GM12878 (cell line): ENCODE results near the gene ZNF816. TPM values are rescaled to one million over a fixed set of nuclear protein-coding genes. Genes with fewer than 3 reads are reported as not detected.

Source experiments
- ATAC-seq: fragments of 200-7000 bp; cut with Tn5 transposase; 3 replicates; pipeline ENCODE4 v1.9.1; 2020; ENCODE audit warnings: mild to moderate bottlenecking, moderate library complexity
- BruUV-seq: library from RNA; stranded (reverse); fragments of 400-500 nt; replicated peaks from 2 replicates; lab custom pipeline; 2021; lab: Mats Ljungman, UMichigan
- CTCF ChIA-PET: fragments of 300-600 bp; sonication (Branson Sonifier 250); formaldehyde crosslinking; extraction: SDS; loops from one replicate; lab custom pipeline; 2021; ENCODE audit warnings: inconsistent platforms; lab: Yijun Ruan, JAX
- POLR2A ChIA-PET: fragments of 350-600 bp; formaldehyde crosslinking; extraction: SDS; loops from one replicate; lab custom pipeline; 2021; ENCODE audit warnings: inconsistent platforms; lab: Charles Lee
- RAD21 ChIA-PET: fragments of 300-600 bp; sonication (Branson Sonifier 250); formaldehyde crosslinking; loops from one replicate; lab custom pipeline; 2023; ENCODE audit warnings: antibody characterized with exemption; ENCODE audit not compliant: unreplicated experiment; lab: Charles Lee
- SMC1A ChIA-PET: fragments of 300-600 bp; sonication (Branson Sonifier 250); formaldehyde crosslinking; loops from one replicate; lab custom pipeline; 2023; ENCODE audit not compliant: unreplicated experiment, uncharacterized antibody; lab: Charles Lee
- DNase-seq: peaks from one replicate; pipeline ENCODE4 v3.0.0-alpha.2; 2011; ENCODE audit warnings: low read depth, low spot score
- FAIRE-seq: peaks from 3 replicates; lab custom pipeline; 2011; peaks lifted over from hg19 to GRCh38; lab: Jason Lieb, UNC
- H2AFZ ChIP-seq: 2 replicates; pipeline ENCODE4 v1.6.0; 2011; ENCODE audit warnings: low read depth, low read length, control low read depth; ENCODE audit not compliant: control insufficient read depth
- H3K27ac ChIP-seq: 2 replicates; pipeline ENCODE4 v1.5.1; 2011; ENCODE audit warnings: control low read depth; ENCODE audit not compliant: control insufficient read depth, insufficient read depth
- H3K27me3 ChIP-seq, 2 experiments: replicated peaks in 1 of 2; 2 replicates each; pipeline versions ENCODE4 v1.6.0 to v1.6.1; 2011; ENCODE audit warnings: low read length in 1 of 2; ENCODE audit not compliant: control insufficient read depth in 2 of 2, insufficient read depth in 2 of 2
- H3K36me3 ChIP-seq, 2 experiments: 2 replicates each; pipeline ENCODE4 v1.5.1; 2011; ENCODE audit warnings: low read length in 1 of 2; ENCODE audit not compliant: control insufficient read depth in 2 of 2, insufficient read depth in 2 of 2
- H3K4me1 ChIP-seq: 2 replicates; pipeline ENCODE4 v1.6.1; 2011; ENCODE audit warnings: mild to moderate bottlenecking, low read length, moderate library complexity, mixed read lengths; ENCODE audit not compliant: control insufficient read depth, insufficient read depth
- H3K4me2 ChIP-seq: 2 replicates; pipeline ENCODE4 v1.6.0; 2011; ENCODE audit warnings: control low read depth; ENCODE audit not compliant: control insufficient read depth, insufficient read depth
- H3K4me3 ChIP-seq: fragments of 200-600 bp; sonication (generic); 2 replicates; pipeline ENCODE4 v1.5.1; 2016
- H3K79me2 ChIP-seq: 2 replicates; pipeline ENCODE4 v1.6.0; 2011; ENCODE audit warnings: low read length; ENCODE audit not compliant: control insufficient read depth, insufficient read depth
- H3K9ac ChIP-seq: 2 replicates; pipeline ENCODE4 v1.8.0; 2011; ENCODE audit warnings: low read length, control low read depth, mixed read lengths; ENCODE audit not compliant: control insufficient read depth, insufficient read depth
- H3K9me3 ChIP-seq: replicated peaks from 3 replicates; pipeline ENCODE4 v1.5.1; 2011; ENCODE audit warnings: mild to moderate bottlenecking, low read length; ENCODE audit not compliant: control insufficient read depth, insufficient read depth
- H4K20me1 ChIP-seq: 2 replicates; pipeline ENCODE4 v1.6.0; 2011; ENCODE audit not compliant: control insufficient read depth, insufficient read depth
- BMI1 ChIP-seq: fragments of 450-650 bp; IDR thresholded peaks from 2 replicates; pipeline ENCODE4 v1.6.1; 2016; ENCODE audit warnings: mild to moderate bottlenecking, moderate library complexity, borderline replicate concordance
- CREB1 ChIP-seq: IDR thresholded peaks from 2 replicates; pipeline ENCODE4 v1.6.1; 2012; ENCODE audit warnings: low read depth, mild to moderate bottlenecking, inconsistent platforms
- CREM ChIP-seq: IDR thresholded peaks from 2 replicates; pipeline ENCODE4 v1.6.1; 2014; ENCODE audit warnings: antibody characterized with exemption, low read depth
- CTCF ChIP-seq, 3 experiments: IDR thresholded peaks in 2 of 3; conservative IDR thresholded peaks in 1 of 3; 2 replicates each; pipeline ENCODE4 v1.5.1; 2011; ENCODE audit warnings: low read depth in 3 of 3, low read length in 3 of 3, mild to moderate bottlenecking in 3 of 3, control low read depth in 2 of 3, moderate library complexity in 2 of 3, inconsistent platforms in 1 of 3, mixed read lengths in 1 of 3; ENCODE audit not compliant: control insufficient read depth in 2 of 3, insufficient read depth in 1 of 3; ENCODE audit errors: extremely low read depth in 1 of 3
- IRF3 ChIP-seq: fragments of 450-650 bp; IDR thresholded peaks from 2 replicates; pipeline ENCODE4 v1.6.1; 2014; ENCODE audit warnings: mild to moderate bottlenecking
- LARP7 ChIP-seq: fragments of 450-650 bp; IDR thresholded peaks from 2 replicates; pipeline ENCODE4 v1.6.1; 2017; ENCODE audit warnings: mild to moderate bottlenecking
- MTA3 ChIP-seq: IDR thresholded peaks from 2 replicates; pipeline ENCODE4 v1.6.1; 2012; ENCODE audit warnings: low read length, inconsistent platforms, borderline replicate concordance
- NFXL1 ChIP-seq: fragments of 450-650 bp; IDR thresholded peaks from 2 replicates; pipeline ENCODE4 v1.6.1; 2017; ENCODE audit warnings: antibody characterized with exemption, mild to moderate bottlenecking, borderline replicate concordance
- NR2C1 ChIP-seq: fragments of 450-650 bp; IDR thresholded peaks from 2 replicates; pipeline ENCODE4 v1.6.1; 2017; ENCODE audit warnings: antibody characterized with exemption, mild to moderate bottlenecking, moderate library complexity
- RAD21 ChIP-seq: IDR thresholded peaks from 2 replicates; pipeline ENCODE4 v1.6.1; 2011; ENCODE audit warnings: mild to moderate bottlenecking, low read depth, low read length, moderate library complexity; ENCODE audit not compliant: insufficient read depth
- RAD51 ChIP-seq: fragments of 450-650 bp; IDR thresholded peaks from 2 replicates; pipeline ENCODE4 v1.6.1; 2016; ENCODE audit warnings: moderate library complexity, mild to moderate bottlenecking, inconsistent platforms
- RCOR1 ChIP-seq: conservative IDR thresholded peaks from 2 replicates; pipeline ENCODE4 v1.6.1; 2012; ENCODE audit warnings: low read depth, low read length, improper control_type of control experiment
- SMAD1 ChIP-seq: fragments of 450-650 bp; IDR thresholded peaks from 2 replicates; pipeline ENCODE4 v1.6.1; 2018; ENCODE audit warnings: mild to moderate bottlenecking, low read depth; ENCODE audit not compliant: partially characterized antibody
- STAT1 ChIP-seq: fragments of 450-650 bp; conservative IDR thresholded peaks from 2 replicates; pipeline ENCODE4 v1.6.1; 2014; ENCODE audit warnings: antibody characterized with exemption, mild to moderate bottlenecking
- TCF3 ChIP-seq: IDR thresholded peaks from 2 replicates; pipeline ENCODE4 v1.6.1; 2012; ENCODE audit warnings: low read depth, mild to moderate bottlenecking, low read length, borderline replicate concordance; ENCODE audit not compliant: insufficient read depth
- ZNF622 ChIP-seq: fragments of 450-650 bp; IDR thresholded peaks from 2 replicates; pipeline ENCODE4 v1.6.1; 2017; ENCODE audit warnings: mild to moderate bottlenecking, inconsistent platforms
- WGBS: methylation state at CpG from one replicate; pipeline ENCODE4 v1.1.6; 2016; ENCODE audit warnings: low lambda C conversion rate; ENCODE audit not compliant: insufficient replicate concordance, insufficient coverage; ENCODE audit errors: missing lambda C conversion rate; 5-methylcytosine and 5-hydroxymethylcytosine counted together
- in situ Hi-C: fragments of 300-500 bp; cut with MboI; formaldehyde crosslinking; loops from 9 replicates; pipeline ENCODE4 v1.14.3; 2018; ENCODE audit warnings: mixed read lengths
- intact Hi-C: fragments of 100-400 bp; cut with micrococcal nuclease; formaldehyde crosslinking; loops from one replicate; pipeline ENCODE4 v1.14.2; 2022; ENCODE audit not compliant: unreplicated experiment
- polyA plus RNA-seq, 11 experiments: library from polyadenylated mRNA; depleted of rRNA in 4 of 11; unstranded in 6 of 11; stranded (reverse) in 5 of 11; fragments of >200 nt; fragmentation: Nextera tagmentation in 4 of 11; fragmentation: Illumina TruSeq in 1 of 11; extraction: Ambion mirVana in 4 of 11; extraction: Trizol in 1 of 11; gene quantifications; 1 replicate in 1 of 11; 2 replicates in 10 of 11; pipeline versions ENCODE4 v1.2.1 to v1.2.3, GENCODE V29; 2011 to 2016; ENCODE audit warnings: inconsistent platforms in 2 of 11, missing spikeins in 2 of 11, low read depth in 1 of 11
- total RNA-seq, 4 experiments: library from RNA; depleted of rRNA in 3 of 4; stranded (reverse); fragments of >200 nt in 3 of 4; fragmentation: Illumina TruSeq in 1 of 4; extraction: Trizol in 1 of 4; gene quantifications; 2 replicates each; pipeline versions ENCODE4 v1.2.1 to v1.2.3, GENCODE V29; 2013 to 2021
- TF ChIP-seq, protein P1 (sequence below): fragments of 450-650 bp; IDR thresholded peaks from 2 replicates; pipeline ENCODE4 v1.6.1; 2017; ENCODE audit warnings: borderline replicate concordance

Gene ZNF816
- total and polyA plus RNA-seq, 10 of the 15 experiments (the other 5 are each of a cell fraction or from before 2014, with no cell fraction given) = 4.0 to 15.6 (median 7.5) TPM

DNA sequence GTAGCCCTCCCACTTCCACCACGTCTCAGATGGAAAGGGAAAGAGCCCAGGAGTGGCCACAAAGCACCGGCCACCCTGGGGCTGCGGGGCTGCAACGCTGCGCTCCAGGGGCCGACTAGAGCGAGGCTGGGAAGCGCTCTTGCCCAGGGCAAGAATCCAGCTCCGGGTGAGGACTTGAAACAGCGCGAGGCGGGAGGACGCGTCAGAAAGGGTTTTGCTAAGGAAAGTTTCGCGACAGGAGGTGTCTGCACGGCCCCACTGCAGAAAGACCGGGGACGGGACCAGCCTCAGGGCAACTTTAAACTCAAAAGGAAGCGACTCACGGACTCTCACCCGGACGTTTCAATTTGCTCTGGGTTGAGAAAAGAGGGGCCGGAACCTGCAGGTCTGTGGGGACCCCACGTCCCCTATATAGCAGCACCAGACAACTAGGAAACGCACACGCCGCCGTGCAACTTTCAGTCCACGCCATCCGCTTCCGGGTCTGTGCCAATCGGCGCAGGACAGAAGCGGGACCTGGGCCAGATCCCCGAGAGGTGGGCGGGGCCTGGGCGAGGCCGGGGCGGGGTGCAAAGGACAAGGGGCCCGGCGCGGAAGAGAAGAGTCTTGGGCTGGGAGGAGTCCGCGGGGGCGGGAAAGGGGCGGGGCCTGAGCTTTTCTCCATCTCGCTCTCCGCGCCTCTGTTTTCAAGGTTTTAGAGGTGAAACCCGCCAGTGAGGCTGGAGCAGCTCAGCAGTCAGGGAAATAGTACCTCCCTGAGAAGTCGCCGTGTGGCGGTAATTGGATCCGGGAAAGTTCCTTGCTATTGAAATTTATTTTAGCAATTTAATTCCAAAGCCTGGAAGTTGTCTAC is at the start of gene ZNF816 (continued):
- TF ChIP-seq TCF3 (no peak), CREM (0 out of 2 replicates have a peak, but pooled peaks have one; percentile 14), CTCF (IDR thresholded peaks at IDR 0.05 in 2 of 3, conservative IDR thresholded peaks at IDR 0.05 in 1 of 3; ENCODE audit: control insufficient read depth in 2 of 3, extremely low read depth in 1 of 3, insufficient read depth in 1 of 3, low read depth in 3 of 3, low read length in 3 of 3) (no peak), SMAD1 (no peak), NR2C1 (peak; percentile 73)

- Histone ChIP-seq H3K79me2 (no peaks in the 10 kb centered on the region), H3K9me3 (no peaks in the 10 kb centered on the region; the same call in 1 of the 3 replicates), H3K4me3 (no peak overlapping the region), H3K27me3 (no peaks in the 10 kb centered on the region), H3K36me3 (no peaks in the 10 kb centered on the region), H4K20me1 (no peaks in the 10 kb centered on the region), H2AFZ (no peak overlapping the region), H3K27ac (no peak overlapping the region), H3K9ac (no peak overlapping the region), H3K4me2 (no peak overlapping the region), H3K4me1 (no peaks in the 10 kb centered on the region)
- CTCF ChIA-PET = interaction anchor here (0.6 to 0.7 kb wide), 2 partner anchors 12 to 90 kb away, joined by 3 to 6 read pairs; no protein-coding TSS in a partner anchor
- in situ Hi-C loops (no loop called here), intact Hi-C loops (no loop called here)
- RAD21 ChIA-PET = interaction anchor here (0.6 to 0.7 kb wide), 2 partner anchors 51 to 768 kb away, joined by 3 read pairs; no protein-coding TSS in a partner anchor
- WGBS = 40% methylated on average over 6 of the region's 6 CpGs
- no peak for TF ChIP-seq CREB1
- no peak for TF ChIP-seq RAD51
- no peak for TF ChIP-seq LARP7
- no peak for TF ChIP-seq MTA3
- no peak for TF ChIP-seq NFXL1
- no peak for TF ChIP-seq STAT1
- no peak for TF ChIP-seq ZNF622
- TF ChIP-seq IRF3 = no peak
- no peak for TF ChIP-seq BMI1
- TF ChIP-seq RCOR1 = no peak
- TF ChIP-seq RAD21 = no peak
- TF ChIP-seq, protein P1, sequence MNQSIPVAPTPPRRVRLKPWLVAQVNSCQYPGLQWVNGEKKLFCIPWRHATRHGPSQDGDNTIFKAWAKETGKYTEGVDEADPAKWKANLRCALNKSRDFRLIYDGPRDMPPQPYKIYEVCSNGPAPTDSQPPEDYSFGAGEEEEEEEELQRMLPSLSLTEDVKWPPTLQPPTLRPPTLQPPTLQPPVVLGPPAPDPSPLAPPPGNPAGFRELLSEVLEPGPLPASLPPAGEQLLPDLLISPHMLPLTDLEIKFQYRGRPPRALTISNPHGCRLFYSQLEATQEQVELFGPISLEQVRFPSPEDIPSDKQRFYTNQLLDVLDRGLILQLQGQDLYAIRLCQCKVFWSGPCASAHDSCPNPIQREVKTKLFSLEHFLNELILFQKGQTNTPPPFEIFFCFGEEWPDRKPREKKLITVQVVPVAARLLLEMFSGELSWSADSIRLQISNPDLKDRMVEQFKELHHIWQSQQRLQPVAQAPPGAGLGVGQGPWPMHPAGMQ = no peak
- BruUV-seq = no TSS peak
- FAIRE-seq (no peak), ATAC-seq (no peak), DNase-seq (no peak)
- SMC1A ChIA-PET = interaction anchor here (0.6 kb wide), 1 partner anchor 229 kb away, joined by 3 read pairs; no protein-coding TSS in a partner anchor
- POLR2A ChIA-PET = no interaction called here
These were observed 49.3 kb upstream of the ZNF816 start for GRCh38 chr19:53012006-53012405.
